Progenitor cell of endocrine pancreas (in vitro differentiated cells): Measurements from ENCODE around the gene SMPD3. TPM values are rescaled to one million over a fixed set of nuclear protein-coding genes. Genes with fewer than 3 reads are reported as not detected.

Experiments used
- DNase-seq: peaks from one replicate; pipeline ENCODE4 v3.0.0; 2021; ENCODE audit warnings: low spot score; ENCODE audit not compliant: unreplicated experiment
- H3K27ac Mint-ChIP-seq: 2 replicates; pipeline ENCODE4 v1.8.0; 2021; ENCODE audit warnings: mild to moderate bottlenecking, moderate library complexity, mixed read lengths
- H3K27me3 Mint-ChIP-seq: 2 replicates; pipeline ENCODE4 v1.8.0; 2021; ENCODE audit warnings: mixed read lengths
- H3K36me3 Mint-ChIP-seq: 2 replicates; pipeline ENCODE4 v1.8.0; 2022; ENCODE audit warnings: mixed read lengths; ENCODE audit not compliant: insufficient read depth
- H3K4me1 Mint-ChIP-seq: 2 replicates; pipeline ENCODE4 v1.8.0; 2021; ENCODE audit warnings: low read depth, mixed read lengths
- H3K4me3 Mint-ChIP-seq: 2 replicates; pipeline ENCODE4 v1.8.0; 2021; ENCODE audit warnings: low read depth, mild to moderate bottlenecking, moderate library complexity, mixed read lengths
- H3K9me3 Mint-ChIP-seq: 2 replicates; pipeline ENCODE4 v1.8.0; 2021; ENCODE audit warnings: low read depth, mixed read lengths
- total RNA-seq: library from RNA; stranded (reverse); gene quantifications from 2 replicates; pipeline ENCODE4 v1.2.1, GENCODE V29; 2021
- TF ChIP-seq, protein P1 (sequence below): fragments of 200-600 bp; sonication (generic); IDR thresholded peaks from one replicate; pipeline ENCODE4 v1.5.0; 2021; ENCODE audit warnings: antibody characterized with exemption, mild to moderate bottlenecking; ENCODE audit not compliant: unreplicated experiment

SMPD3 gene
- total RNA-seq, 1 donor from 2014 or later = 1.7 TPM

GRCh38 chr16:68354816-68355215 lies 93.5 kb downstream of the SMPD3 start:
- Mint-ChIP-seq H3K4me3 (no peak overlapping the region), H3K9me3 (no peaks in the 10 kb centered on the region), H3K27me3 (no peaks in the 10 kb centered on the region), H3K27ac (no peak overlapping the region), H3K36me3 (peaks cover 4% of the 10 kb centered on the region), H3K4me1 (peaks cover 5% of the 10 kb centered on the region)
- TF ChIP-seq, protein P1, sequence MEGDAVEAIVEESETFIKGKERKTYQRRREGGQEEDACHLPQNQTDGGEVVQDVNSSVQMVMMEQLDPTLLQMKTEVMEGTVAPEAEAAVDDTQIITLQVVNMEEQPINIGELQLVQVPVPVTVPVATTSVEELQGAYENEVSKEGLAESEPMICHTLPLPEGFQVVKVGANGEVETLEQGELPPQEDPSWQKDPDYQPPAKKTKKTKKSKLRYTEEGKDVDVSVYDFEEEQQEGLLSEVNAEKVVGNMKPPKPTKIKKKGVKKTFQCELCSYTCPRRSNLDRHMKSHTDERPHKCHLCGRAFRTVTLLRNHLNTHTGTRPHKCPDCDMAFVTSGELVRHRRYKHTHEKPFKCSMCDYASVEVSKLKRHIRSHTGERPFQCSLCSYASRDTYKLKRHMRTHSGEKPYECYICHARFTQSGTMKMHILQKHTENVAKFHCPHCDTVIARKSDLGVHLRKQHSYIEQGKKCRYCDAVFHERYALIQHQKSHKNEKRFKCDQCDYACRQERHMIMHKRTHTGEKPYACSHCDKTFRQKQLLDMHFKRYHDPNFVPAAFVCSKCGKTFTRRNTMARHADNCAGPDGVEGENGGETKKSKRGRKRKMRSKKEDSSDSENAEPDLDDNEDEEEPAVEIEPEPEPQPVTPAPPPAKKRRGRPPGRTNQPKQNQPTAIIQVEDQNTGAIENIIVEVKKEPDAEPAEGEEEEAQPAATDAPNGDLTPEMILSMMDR = no peak
- DNase-seq = no peak

DNA sequence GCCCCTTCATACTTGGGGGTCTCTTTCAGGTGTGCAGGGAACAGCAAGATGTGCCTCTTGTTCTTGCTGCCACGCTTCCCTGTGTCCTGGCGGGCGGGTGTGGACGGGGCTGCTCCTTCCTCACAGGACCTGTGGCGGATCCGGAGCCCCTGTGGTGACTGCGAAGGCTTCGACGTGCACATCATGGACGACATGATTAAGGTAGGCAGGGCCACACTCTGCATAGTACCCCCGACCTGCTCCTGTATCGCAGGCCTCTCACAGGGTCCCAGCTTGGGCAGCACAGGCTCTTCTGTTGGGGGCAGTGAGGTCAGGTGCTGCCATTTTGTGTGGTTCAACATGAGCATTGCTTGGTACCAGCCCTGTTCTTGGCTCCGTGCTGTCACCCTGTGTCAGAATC lies 94.9 kb downstream of the SMPD3 start:
- Mint-ChIP-seq H3K27ac (no peak overlapping the region), H3K36me3 (peaks cover 8% of the 10 kb centered on the region), H3K4me3 (no peak overlapping the region), H3K27me3 (no peaks in the 10 kb centered on the region), H3K4me1 (peaks cover 5% of the 10 kb centered on the region), H3K9me3 (no peaks in the 10 kb centered on the region)
- DNase-seq = no peak
- TF ChIP-seq, protein P1 = no peak

- DNase-seq = no peak
- peaks cover 8% of the 10 kb centered on the region for H3K36me3 Mint-ChIP-seq
- no peaks in the 10 kb centered on the region for H3K27me3 Mint-ChIP-seq
- no peak overlapping the region for H3K4me3 Mint-ChIP-seq
- H3K4me1 Mint-ChIP-seq = peaks cover 5% of the 10 kb centered on the region
- TF ChIP-seq, protein P1 = no peak
- H3K27ac Mint-ChIP-seq = peak overlapping the region; percentile 69
- no peaks in the 10 kb centered on the region for H3K9me3 Mint-ChIP-seq
Observed at GRCh38 chr16:68351991-68352431, 96.3 kb downstream of the SMPD3 start.

DNA sequence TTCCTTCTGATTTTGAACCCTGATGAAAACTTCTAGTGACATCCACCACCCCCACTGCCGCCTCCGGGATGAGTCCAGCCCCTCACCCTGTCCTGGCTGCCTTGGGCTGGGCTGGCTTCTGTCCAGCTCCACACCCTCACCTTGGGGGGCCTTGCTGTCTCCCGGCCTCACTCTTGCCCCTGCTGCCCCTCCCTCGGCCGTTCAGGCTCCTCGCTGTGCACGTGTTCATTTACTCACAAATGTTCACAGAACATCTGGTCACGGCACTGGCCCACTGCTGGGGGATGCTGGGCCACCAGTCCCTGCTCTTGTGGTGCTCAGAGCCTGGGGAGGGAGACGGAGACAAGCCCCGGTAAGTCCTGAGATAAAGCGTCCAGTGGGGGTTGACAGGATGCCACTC lies 96.8 kb downstream of the SMPD3 start:
- H3K36me3 Mint-ChIP-seq = peaks cover 12% of the 10 kb centered on the region
- peaks cover 5% of the 10 kb centered on the region for H3K4me1 Mint-ChIP-seq
- H3K4me3 Mint-ChIP-seq = no peak overlapping the region
- H3K27ac Mint-ChIP-seq = no peak overlapping the region
- no peaks in the 10 kb centered on the region for H3K27me3 Mint-ChIP-seq
- DNase-seq = no peak
- no peaks in the 10 kb centered on the region for H3K9me3 Mint-ChIP-seq
- TF ChIP-seq, protein P1 = no peak

DNA sequence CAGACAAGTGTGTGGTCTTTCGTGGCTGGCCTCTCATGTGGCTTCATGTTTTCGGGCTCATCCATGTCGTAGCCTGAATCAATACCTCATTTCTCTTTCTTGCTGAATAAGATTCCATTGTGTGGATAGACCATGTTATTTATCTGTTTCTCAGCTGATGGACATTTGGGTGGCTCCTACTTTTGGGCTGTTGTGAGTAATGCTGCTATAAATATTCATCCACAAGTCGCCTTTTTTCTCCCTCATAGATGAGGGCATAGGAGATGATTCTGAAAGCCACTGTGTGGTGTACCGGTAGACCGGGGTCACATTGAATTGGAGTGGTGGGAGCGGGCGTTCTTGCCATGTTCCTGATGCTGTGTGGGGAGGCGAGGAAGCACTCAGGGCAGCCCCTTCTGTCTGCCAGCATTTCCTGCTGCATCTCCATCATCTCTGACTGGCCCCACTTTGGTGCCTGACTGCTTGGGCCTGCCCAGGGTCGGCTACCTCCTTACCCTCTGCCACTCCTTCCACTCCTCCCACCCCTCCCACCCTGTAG lies 97.4 kb downstream of the SMPD3 start:
- no peaks in the 10 kb centered on the region for H3K27me3 Mint-ChIP-seq
- peaks cover 12% of the 10 kb centered on the region for H3K36me3 Mint-ChIP-seq
- no peak overlapping the region for H3K4me3 Mint-ChIP-seq

More for the DNA sequence above, 97.4 kb downstream of the SMPD3 start:
- TF ChIP-seq, protein P1 = no peak
- Mint-ChIP-seq H3K27ac (no peak overlapping the region), H3K4me1 (peaks cover 5% of the 10 kb centered on the region), H3K9me3 (no peaks in the 10 kb centered on the region)
- DNase-seq = no peak
